Measurements from ENCODE around the gene RALGAPA2.

RALGAPA2 gene

GRCh38 chr20:20536240-20536933 lies 176.1 kb downstream of the RALGAPA2 start:
- DNase-seq (ENCODE audit: low read depth), result no peak

- DNase-seq (ENCODE audit: low read depth), result no peak
Measured at GRCh38 chr20:20535051-20535450, 177.4 kb downstream of the RALGAPA2 start.

GRCh38 chr20:20531283-20531682 lies 181.2 kb downstream of the RALGAPA2 start:
- no peak for DNase-seq (ENCODE audit: low read depth)

GRCh38 chr20:20530428-20531151 lies 181.9 kb downstream of the RALGAPA2 start:
- DNase-seq (ENCODE audit: low read depth), result no peak

GRCh38 chr20:20529597-20529996 lies 182.8 kb downstream of the RALGAPA2 start:
- no peak for DNase-seq (ENCODE audit: low read depth)

GRCh38 chr20:20528861-20529260 lies 183.6 kb downstream of the RALGAPA2 start:
- no peak for DNase-seq (ENCODE audit: low read depth)

GRCh38 chr20:20527661-20528060 lies 184.8 kb downstream of the RALGAPA2 start:
- DNase-seq (ENCODE audit: low read depth), result no peak

GRCh38 chr20:20525756-20526155 lies 186.7 kb downstream of the RALGAPA2 start:
- DNase-seq (ENCODE audit: low read depth), result no peak

GRCh38 chr20:20525214-20525613 lies 187.2 kb downstream of the RALGAPA2 start:
- no peak for DNase-seq (ENCODE audit: low read depth)

GRCh38 chr20:20524756-20525155 lies 187.7 kb downstream of the RALGAPA2 start:
- no peak for DNase-seq (ENCODE audit: low read depth)

GRCh38 chr20:20521736-20522135 lies 190.7 kb downstream of the RALGAPA2 start:
- DNase-seq (ENCODE audit: low read depth), result no peak

- peak; percentile 13 for DNase-seq (ENCODE audit: low read depth)
Measured at GRCh38 chr20:20520776-20521175, 191.7 kb downstream of the RALGAPA2 start.

- DNase-seq (ENCODE audit: low read depth), result no peak
Measured at GRCh38 chr20:20519269-20519668, 193.2 kb downstream of the RALGAPA2 start.

- DNase-seq (ENCODE audit: low read depth), result no peak
Measured at GRCh38 chr20:20518263-20518662, 194.2 kb downstream of the RALGAPA2 start.

GRCh38 chr20:20517296-20517695 lies 195.1 kb downstream of the RALGAPA2 start:
- no peak for DNase-seq (ENCODE audit: low read depth)

GRCh38 chr20:20513720-20514119 lies 198.7 kb downstream of the RALGAPA2 start:
- DNase-seq (ENCODE audit: low read depth), result no peak

GRCh38 chr20:20505554-20505953 lies 206.9 kb downstream of the RALGAPA2 start:
- no peak for DNase-seq (ENCODE audit: low read depth)

GRCh38 chr20:20503777-20504530 lies 208.5 kb downstream of the RALGAPA2 start:
- no peak for DNase-seq (ENCODE audit: low read depth)

GRCh38 chr20:20501128-20501527 lies 211.3 kb downstream of the RALGAPA2 start:
- DNase-seq (ENCODE audit: low read depth), result no peak

- no peak for DNase-seq (ENCODE audit: low read depth)
Measured at GRCh38 chr20:20500312-20500711, 212.1 kb downstream of the RALGAPA2 start.

GRCh38 chr20:20499439-20499838 lies 213.0 kb downstream of the RALGAPA2 start:
- no peak for DNase-seq (ENCODE audit: low read depth)

GRCh38 chr20:20498076-20498861 lies 214.2 kb downstream of the RALGAPA2 start:
- no peak for DNase-seq (ENCODE audit: low read depth)
